NCI-H748 treated with DMSO at 0.1 percent for 48 hours (cell line): ENCODE results near the gene LPAR6.

Experiments
- DNase-seq: peaks from one replicate; lab custom pipeline; 2025; lab: John Stamatoyannopoulos, UW

Gene LPAR6

DNA sequence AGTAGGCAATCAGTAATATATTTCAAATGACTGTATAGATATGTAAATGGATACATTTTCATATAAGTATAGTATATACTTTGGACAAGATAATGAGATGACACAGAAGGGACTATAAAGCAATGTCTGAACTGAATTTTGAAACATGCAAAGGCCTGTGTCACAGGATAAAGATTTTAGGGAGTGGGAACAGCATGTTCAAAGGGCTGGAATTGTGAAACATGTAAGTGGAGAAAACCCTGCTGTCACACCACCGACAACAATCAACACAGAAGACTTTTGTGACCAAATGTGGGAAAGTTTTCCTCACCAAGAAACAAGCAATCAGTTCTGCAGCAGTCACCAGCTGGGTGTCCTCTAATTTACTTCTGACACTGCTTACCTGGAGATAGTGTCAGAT lies 42.9 kb downstream of the LPAR6 start:
- no peak for DNase-seq
